ENCODE results near the gene RNF10.

Gene RNF10

DNA sequence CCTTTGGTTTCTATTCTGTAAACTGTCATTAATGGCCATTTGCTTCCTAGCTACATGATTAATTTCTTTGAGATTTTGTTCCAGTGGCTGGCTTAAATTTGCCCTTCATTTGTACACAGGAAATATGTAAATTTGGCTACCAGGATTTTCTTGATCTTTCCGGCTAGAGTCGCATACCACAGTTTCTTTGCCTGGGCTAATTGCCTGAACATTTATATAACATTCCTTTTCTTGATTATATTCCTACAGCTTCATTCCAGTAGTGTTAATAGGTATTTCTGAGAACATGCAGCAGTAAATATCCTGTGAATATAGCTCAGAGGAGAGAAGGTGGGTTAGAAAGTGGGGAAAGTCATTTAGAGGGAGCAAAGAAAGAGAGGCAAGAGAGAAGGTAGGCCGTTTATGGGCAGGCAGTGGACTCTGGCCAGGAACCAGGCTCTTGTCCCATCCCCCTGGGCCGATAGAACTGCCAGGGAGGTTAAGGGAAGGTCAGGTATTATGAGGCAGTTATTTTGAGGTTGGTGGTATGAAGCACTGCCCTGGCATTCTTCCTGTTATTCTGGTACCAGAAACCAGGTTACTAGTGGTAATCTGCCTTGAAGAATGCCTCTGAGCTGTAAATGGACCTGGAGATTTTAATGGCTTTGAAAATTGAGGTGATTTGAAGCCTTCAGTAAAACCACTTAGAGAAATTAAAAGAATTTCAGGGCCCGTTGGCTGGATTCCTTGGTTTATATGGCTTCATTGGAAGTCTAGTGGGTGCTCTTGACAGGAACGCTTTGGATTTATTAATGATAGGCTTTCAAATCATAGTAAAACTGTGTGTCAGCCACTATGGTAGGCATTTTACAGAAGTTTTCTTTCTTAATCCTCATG lies 4.4 kb downstream of the RNF10 start:
- Histone ChIP-seq H3K27ac (replicated peaks) (peak overlapping the region; percentile 73), H3K4me3 (replicated peaks; ENCODE audit: insufficient read depth, low read length) (no peak overlapping the region), H3K27me3 (ENCODE audit: insufficient read depth, poor library complexity, severe bottlenecking) (no peaks in the 10 kb centered on the region)
- TF ChIP-seq POLR2AphosphoS5 (IDR thresholded peaks at IDR 0.05; ENCODE audit: low read depth) (no peak), SPI1 (IDR thresholded peaks at IDR 0.05; ENCODE audit: borderline replicate concordance, low read depth) (no peak), GABPA (IDR thresholded peaks at IDR 0.05; ENCODE audit: low read depth) (no peak)
- TF ChIP-seq, protein P1, sequence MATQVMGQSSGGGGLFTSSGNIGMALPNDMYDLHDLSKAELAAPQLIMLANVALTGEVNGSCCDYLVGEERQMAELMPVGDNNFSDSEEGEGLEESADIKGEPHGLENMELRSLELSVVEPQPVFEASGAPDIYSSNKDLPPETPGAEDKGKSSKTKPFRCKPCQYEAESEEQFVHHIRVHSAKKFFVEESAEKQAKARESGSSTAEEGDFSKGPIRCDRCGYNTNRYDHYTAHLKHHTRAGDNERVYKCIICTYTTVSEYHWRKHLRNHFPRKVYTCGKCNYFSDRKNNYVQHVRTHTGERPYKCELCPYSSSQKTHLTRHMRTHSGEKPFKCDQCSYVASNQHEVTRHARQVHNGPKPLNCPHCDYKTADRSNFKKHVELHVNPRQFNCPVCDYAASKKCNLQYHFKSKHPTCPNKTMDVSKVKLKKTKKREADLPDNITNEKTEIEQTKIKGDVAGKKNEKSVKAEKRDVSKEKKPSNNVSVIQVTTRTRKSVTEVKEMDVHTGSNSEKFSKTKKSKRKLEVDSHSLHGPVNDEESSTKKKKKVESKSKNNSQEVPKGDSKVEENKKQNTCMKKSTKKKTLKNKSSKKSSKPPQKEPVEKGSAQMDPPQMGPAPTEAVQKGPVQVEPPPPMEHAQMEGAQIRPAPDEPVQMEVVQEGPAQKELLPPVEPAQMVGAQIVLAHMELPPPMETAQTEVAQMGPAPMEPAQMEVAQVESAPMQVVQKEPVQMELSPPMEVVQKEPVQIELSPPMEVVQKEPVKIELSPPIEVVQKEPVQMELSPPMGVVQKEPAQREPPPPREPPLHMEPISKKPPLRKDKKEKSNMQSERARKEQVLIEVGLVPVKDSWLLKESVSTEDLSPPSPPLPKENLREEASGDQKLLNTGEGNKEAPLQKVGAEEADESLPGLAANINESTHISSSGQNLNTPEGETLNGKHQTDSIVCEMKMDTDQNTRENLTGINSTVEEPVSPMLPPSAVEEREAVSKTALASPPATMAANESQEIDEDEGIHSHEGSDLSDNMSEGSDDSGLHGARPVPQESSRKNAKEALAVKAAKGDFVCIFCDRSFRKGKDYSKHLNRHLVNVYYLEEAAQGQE (IDR thresholded peaks at IDR 0.05; ENCODE audit: insufficient replicate concordance, low read depth) = no peak
- TF ChIP-seq, protein P2, sequence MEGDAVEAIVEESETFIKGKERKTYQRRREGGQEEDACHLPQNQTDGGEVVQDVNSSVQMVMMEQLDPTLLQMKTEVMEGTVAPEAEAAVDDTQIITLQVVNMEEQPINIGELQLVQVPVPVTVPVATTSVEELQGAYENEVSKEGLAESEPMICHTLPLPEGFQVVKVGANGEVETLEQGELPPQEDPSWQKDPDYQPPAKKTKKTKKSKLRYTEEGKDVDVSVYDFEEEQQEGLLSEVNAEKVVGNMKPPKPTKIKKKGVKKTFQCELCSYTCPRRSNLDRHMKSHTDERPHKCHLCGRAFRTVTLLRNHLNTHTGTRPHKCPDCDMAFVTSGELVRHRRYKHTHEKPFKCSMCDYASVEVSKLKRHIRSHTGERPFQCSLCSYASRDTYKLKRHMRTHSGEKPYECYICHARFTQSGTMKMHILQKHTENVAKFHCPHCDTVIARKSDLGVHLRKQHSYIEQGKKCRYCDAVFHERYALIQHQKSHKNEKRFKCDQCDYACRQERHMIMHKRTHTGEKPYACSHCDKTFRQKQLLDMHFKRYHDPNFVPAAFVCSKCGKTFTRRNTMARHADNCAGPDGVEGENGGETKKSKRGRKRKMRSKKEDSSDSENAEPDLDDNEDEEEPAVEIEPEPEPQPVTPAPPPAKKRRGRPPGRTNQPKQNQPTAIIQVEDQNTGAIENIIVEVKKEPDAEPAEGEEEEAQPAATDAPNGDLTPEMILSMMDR (IDR thresholded peaks at IDR 0.05; ENCODE audit: insufficient read depth, low read length) = no peak
- peak in 1 of 2 experiments; percentile 44 for DNase-seq (ENCODE audit: low read depth in 1 of 2, low spot score in 1 of 2)

DNA sequence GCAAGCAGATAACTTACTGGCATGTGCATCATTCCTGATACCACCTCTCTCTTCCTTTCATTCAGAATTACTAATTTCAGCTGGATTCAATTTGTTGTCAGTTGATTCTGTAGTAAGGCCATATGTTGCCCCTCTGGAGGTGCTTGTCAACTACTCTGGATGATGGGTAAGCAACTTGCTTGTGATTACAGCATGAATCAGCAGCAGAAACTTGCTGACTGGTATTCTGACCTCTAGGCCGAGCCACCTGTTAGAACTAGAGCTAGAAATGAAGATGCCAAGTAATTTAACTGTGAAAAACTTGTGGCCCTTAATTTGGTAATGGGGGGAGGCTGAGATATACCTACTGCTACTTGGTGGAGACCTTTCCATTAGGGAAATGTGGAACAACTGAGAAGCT lies 5.1 kb downstream of the RNF10 start:
- H3K27ac ChIP-seq (replicated peaks) = peak overlapping the region; percentile 73
- H3K27me3 ChIP-seq (ENCODE audit: insufficient read depth, poor library complexity, severe bottlenecking) = no peaks in the 10 kb centered on the region
- H3K4me3 ChIP-seq (replicated peaks; ENCODE audit: insufficient read depth, low read length) = no peak overlapping the region
- DNase-seq (ENCODE audit: low read depth in 1 of 2, low spot score in 1 of 2) = no peak
- TF ChIP-seq POLR2AphosphoS5 (IDR thresholded peaks at IDR 0.05; ENCODE audit: low read depth) (no peak), SPI1 (IDR thresholded peaks at IDR 0.05; ENCODE audit: borderline replicate concordance, low read depth) (no peak), GABPA (IDR thresholded peaks at IDR 0.05; ENCODE audit: low read depth) (no peak)
- TF ChIP-seq, protein P2 (IDR thresholded peaks at IDR 0.05; ENCODE audit: insufficient read depth, low read length) = no peak
- TF ChIP-seq, protein P1 (IDR thresholded peaks at IDR 0.05; ENCODE audit: insufficient replicate concordance, low read depth) = no peak

DNA sequence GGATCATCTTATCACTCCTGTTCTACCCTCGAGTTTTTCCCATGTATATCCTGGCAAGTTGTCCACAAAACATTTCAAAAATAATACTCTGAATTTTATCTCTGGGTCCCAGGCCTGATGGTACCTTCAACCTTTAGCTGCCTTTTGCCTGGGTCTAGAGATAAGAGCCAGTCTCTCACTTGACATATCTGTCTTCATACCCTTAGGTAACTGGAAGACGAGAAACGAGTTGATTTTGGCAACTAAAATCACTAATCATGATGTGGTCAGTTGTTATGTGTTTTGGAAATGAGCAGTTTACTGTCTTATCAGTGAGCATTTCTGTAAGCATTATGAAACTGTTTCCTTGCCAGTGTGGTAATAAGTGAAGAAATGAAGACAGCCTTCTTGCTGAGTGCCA lies 6.3 kb downstream of the RNF10 start:
- H3K4me3 ChIP-seq (replicated peaks; ENCODE audit: insufficient read depth, low read length) = no peak overlapping the region
- H3K27ac ChIP-seq (replicated peaks) = peak overlapping the region; percentile 73
- H3K27me3 ChIP-seq (ENCODE audit: insufficient read depth, poor library complexity, severe bottlenecking) = no peaks in the 10 kb centered on the region
- peak; percentile 50 to 72 for DNase-seq (ENCODE audit: low read depth in 1 of 2, low spot score in 1 of 2)
- peak; percentile 14; the same call in 1 of the 2 replicates for TF ChIP-seq POLR2AphosphoS5 (IDR thresholded peaks at IDR 0.05; ENCODE audit: low read depth)
- TF ChIP-seq, protein P1 (IDR thresholded peaks at IDR 0.05; ENCODE audit: insufficient replicate concordance, low read depth) = no peak

All from HL-60 (cell line).